ENCODE measurements around the gene PRKD3.

DNA sequence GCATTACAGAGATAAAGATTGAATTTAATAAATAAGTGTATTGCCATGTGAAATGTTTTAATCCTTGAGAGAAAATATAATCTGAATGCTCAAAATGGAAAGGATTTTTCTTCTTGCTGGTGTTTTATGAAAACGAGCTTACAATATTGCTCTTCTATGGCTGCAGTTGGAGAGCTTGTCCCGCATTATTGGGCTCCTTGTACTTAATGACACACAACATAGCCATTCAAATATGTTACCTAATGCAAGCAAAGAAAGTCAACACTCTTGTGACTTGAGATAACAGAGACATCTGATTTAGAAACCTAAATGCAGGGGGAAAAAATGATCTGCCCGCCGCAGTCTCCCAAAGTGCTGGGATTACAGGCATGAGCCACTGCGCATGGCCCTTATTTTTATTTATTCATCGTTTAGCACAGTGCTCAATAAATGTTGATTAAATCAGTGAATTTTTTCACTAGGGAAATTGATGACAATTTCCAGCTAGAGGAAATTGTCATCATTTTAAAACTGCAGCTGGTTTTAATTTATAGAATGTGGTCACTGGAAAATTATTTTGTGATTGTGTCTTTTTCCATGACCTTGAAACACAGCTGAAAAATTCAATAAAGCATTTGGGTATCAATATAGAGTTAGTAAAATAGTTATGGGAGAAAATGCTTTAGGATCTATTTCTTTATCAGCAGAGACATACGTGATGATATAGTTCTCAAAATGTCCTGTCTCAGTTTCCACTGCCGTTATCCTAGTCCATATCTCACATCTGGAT, 2.4 kb upstream of the PRKD3 start:
- TF ChIP-seq ETV6 (CRISPR knock-in tag; IDR thresholded peaks at IDR 0.05) (no peak), ELF4 (CRISPR knock-in tag; IDR thresholded peaks at IDR 0.05; ENCODE audit: low read depth) (no peak), CREB1 (CRISPR knock-in tag; IDR thresholded peaks at IDR 0.05) (no peak), ZNF219 (CRISPR knock-in tag; IDR thresholded peaks at IDR 0.05; ENCODE audit: borderline replicate concordance) (no peak)
- TF ChIP-seq, protein P1, sequence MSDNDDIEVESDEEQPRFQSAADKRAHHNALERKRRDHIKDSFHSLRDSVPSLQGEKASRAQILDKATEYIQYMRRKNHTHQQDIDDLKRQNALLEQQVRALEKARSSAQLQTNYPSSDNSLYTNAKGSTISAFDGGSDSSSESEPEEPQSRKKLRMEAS (CRISPR knock-in tag; IDR thresholded peaks at IDR 0.05): no peak
- TF ChIP-seq, protein P2, sequence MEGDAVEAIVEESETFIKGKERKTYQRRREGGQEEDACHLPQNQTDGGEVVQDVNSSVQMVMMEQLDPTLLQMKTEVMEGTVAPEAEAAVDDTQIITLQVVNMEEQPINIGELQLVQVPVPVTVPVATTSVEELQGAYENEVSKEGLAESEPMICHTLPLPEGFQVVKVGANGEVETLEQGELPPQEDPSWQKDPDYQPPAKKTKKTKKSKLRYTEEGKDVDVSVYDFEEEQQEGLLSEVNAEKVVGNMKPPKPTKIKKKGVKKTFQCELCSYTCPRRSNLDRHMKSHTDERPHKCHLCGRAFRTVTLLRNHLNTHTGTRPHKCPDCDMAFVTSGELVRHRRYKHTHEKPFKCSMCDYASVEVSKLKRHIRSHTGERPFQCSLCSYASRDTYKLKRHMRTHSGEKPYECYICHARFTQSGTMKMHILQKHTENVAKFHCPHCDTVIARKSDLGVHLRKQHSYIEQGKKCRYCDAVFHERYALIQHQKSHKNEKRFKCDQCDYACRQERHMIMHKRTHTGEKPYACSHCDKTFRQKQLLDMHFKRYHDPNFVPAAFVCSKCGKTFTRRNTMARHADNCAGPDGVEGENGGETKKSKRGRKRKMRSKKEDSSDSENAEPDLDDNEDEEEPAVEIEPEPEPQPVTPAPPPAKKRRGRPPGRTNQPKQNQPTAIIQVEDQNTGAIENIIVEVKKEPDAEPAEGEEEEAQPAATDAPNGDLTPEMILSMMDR (IDR thresholded peaks at IDR 0.05): no peak
- TF ChIP-seq, protein P3, sequence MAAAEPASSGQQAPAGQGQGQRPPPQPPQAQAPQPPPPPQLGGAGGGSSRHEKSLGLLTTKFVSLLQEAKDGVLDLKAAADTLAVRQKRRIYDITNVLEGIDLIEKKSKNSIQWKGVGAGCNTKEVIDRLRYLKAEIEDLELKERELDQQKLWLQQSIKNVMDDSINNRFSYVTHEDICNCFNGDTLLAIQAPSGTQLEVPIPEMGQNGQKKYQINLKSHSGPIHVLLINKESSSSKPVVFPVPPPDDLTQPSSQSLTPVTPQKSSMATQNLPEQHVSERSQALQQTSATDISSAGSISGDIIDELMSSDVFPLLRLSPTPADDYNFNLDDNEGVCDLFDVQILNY (CRISPR knock-in tag; IDR thresholded peaks at IDR 0.05): no peak
